ENCODE measurements around the gene SBK3.
"Not testable (repeated sequence)": the region's sequence is repeated elsewhere in the genome, so short reads cannot be mapped to it uniquely, and the experiment has no call there.

The SBK3 gene

GRCh38 chr19:55539090-55539984, 6.0 kb downstream of the SBK3 start:
- DNase-seq (ENCODE audit: low read depth in 2 of 2), result no peak

GRCh38 chr19:55538132-55538531, 7.2 kb downstream of the SBK3 start:
- no peak for DNase-seq (ENCODE audit: low read depth in 2 of 2)

- DNase-seq (ENCODE audit: low read depth in 2 of 2), result no peak
Measured at GRCh38 chr19:55537741-55538111, 7.6 kb downstream of the SBK3 start.

GRCh38 chr19:55536951-55537740, 8.2 kb downstream of the SBK3 start, which contains the start of gene SBK2:
TSS of gene SBK2 (minus strand) at chr19:55537133. CDS start at chr19:55536294, 839 bp downstream.
- DNase-seq (ENCODE audit: low read depth in 2 of 2), result no peak

GRCh38 chr19:55536366-55536765, 9.0 kb downstream of the SBK3 start:
- no peak for DNase-seq (ENCODE audit: low read depth in 2 of 2)

- no peak for DNase-seq (ENCODE audit: low read depth in 2 of 2)
Measured at GRCh38 chr19:55535965-55536350, 9.4 kb downstream of the SBK3 start.

GRCh38 chr19:55535173-55535964, 10.0 kb downstream of the SBK3 start:
- DNase-seq (ENCODE audit: low read depth in 2 of 2), result no peak

GRCh38 chr19:55534280-55534679, 11.1 kb downstream of the SBK3 start:
- DNase-seq (ENCODE audit: low read depth in 2 of 2), result not testable (repeated sequence)

- no peak for DNase-seq (ENCODE audit: low read depth in 2 of 2)
Measured at GRCh38 chr19:55530996-55531395, 14.3 kb downstream of the SBK3 start.

- DNase-seq (ENCODE audit: low read depth in 2 of 2), result no peak
Measured at GRCh38 chr19:55529636-55530234, 15.6 kb downstream of the SBK3 start.

GRCh38 chr19:55528030-55528803, 17.1 kb downstream of the SBK3 start:
- DNase-seq (ENCODE audit: low read depth in 2 of 2), result no peak

GRCh38 chr19:55527197-55528029, 17.9 kb downstream of the SBK3 start:
- DNase-seq (ENCODE audit: low read depth in 2 of 2), result no peak

- no peak for DNase-seq (ENCODE audit: low read depth in 2 of 2)
Measured at GRCh38 chr19:55526216-55527196, 18.8 kb downstream of the SBK3 start.

GRCh38 chr19:55525289-55526101, 19.8 kb downstream of the SBK3 start:
- no peak for DNase-seq (ENCODE audit: low read depth in 2 of 2)

GRCh38 chr19:55520691-55521292, 24.6 kb downstream of the SBK3 start:
- DNase-seq (ENCODE audit: low read depth in 2 of 2), result no peak

- DNase-seq (ENCODE audit: low read depth in 2 of 2), result no peak
Measured at GRCh38 chr19:55519451-55520311, 25.7 kb downstream of the SBK3 start.
